Measurements from ENCODE around the gene KRTAP4-4. TPM values are rescaled to one million over a fixed set of nuclear protein-coding genes. Genes with fewer than 3 reads are reported as not detected.

KRTAP4-4 gene
- total RNA-seq, 5 donors from 2014 or later (not counting 1 experiment from before 2014, with no cell fraction given): not detected

GRCh38 chr17:41185001-41185400 is 24.5 kb upstream of the KRTAP4-4 start:
- peaks cover 8 to 19% of the 10 kb centered on the region in 2 donors for H3K27me3 Mint-ChIP-seq
- ChIA-PET POLR2A (no interaction called here), CTCF (no interaction called here)
- Histone ChIP-seq H3K4me3 (ENCODE audit: control insufficient read depth in 1 of 2, extremely low read depth in 1 of 2, low read length in 1 of 2) (no peak overlapping the region), H3K36me3 (ENCODE audit: control insufficient read depth in 2 of 2, extremely low read depth in 1 of 2, insufficient read depth in 1 of 2, low read length in 1 of 2) (no peaks in the 10 kb centered on the region), H3K27me3 (replicated peaks in 1 of 2; ENCODE audit: control insufficient read depth in 2 of 2, extremely low read depth in 1 of 2, insufficient read depth in 2 of 2, low read length in 1 of 2) (peaks cover 2 to 5% of the 10 kb centered on the region in 2 experiments), H3K27ac (ENCODE audit: low read length) (no peak overlapping the region), H3K4me1 (ENCODE audit: control insufficient read depth in 1 of 2, extremely low read depth in 1 of 2, insufficient read depth in 2 of 2, low read length in 2 of 2) (no peaks in the 10 kb centered on the region), H3K9me3 (no peaks in the 10 kb centered on the region)
- no CpG with 5 or more reads among the region's 1 CpG for WGBS (ENCODE audit: insufficient coverage)
- no peak overlapping the region for H3K4me3 Mint-ChIP-seq
- H3K9me3 Mint-ChIP-seq: no peaks in the 10 kb centered on the region
- no peak for ATAC-seq (replicated peaks in 1 of 4)
- H3K27ac Mint-ChIP-seq: no peak overlapping the region
- DNase-seq: no peak
- peaks cover 0 to 1% (median 0%) of the 10 kb centered on the region in 3 donors for H3K4me1 Mint-ChIP-seq
- no peaks in the 10 kb centered on the region for H3K36me3 Mint-ChIP-seq

DNA sequence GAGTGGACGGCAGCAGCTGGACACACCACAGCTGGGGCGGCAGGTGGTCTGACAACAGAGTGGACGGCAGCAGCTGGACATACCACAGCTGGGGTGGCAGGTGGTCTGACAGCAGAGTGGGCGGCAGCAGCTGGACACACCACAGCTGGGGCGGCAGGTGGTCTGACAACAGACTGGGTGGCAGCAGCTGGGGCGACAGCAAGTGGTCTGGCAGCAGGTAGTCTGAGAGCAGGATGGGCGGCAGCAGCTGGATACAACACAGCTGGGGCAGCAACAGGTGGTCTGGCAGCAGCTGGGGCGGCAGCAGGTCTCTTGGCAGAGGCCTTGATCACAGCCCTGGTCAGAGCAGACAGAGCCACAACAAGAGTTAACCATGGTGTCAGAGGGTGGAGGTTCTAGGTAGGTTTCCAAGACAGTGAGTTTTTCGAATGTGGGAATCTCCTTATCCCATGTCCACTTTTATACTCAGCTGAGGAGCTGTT is 24.0 kb upstream of the KRTAP4-4 start, which contains the start of gene KRTAP4-1:
TSS of gene KRTAP4-1 (minus strand) at position 432 of the 482 bp plus-strand sequence. CDS start at position 375, 57 bp downstream.
- H3K27ac Mint-ChIP-seq: peak within 1 kb of the TSS in 1 of 2 donors; percentile 28

DNA sequence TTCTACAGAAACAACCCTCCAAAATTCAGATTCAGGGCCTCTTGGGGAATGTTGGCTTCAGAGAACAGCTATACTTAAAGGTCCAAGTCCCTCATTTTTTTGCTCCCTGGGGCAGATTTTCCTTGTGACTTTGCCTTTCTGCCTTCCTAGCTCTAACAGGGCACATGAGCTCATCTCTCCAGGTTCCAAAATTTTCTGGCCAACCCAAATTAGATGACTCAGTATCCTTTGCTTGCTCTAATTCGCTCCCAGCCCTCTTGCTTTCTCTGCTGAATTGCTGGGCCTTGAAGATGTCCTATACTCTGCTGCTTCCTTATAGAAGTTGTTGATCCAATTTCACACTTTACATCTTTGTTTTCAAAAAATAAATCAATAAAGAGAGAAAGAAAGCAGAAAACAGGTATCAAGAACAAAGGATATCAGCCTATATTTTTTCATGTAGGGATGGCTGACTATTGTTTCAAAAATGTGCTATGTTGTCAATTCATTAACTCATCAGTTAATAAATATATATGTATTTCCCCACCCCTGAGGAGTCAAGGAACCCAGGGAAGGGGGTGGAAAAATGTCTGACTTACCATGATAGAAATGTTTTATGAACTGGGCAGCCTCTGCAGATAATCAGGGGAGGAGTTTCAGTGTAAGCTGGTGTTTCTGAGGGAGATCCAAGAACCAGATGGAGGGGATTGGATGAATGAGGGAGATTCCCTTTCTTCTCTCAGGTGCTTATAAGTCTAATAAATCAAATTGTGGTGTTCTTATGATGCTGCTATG is 18.5 kb upstream of the KRTAP4-4 start:
- Histone ChIP-seq H3K36me3 (ENCODE audit: control insufficient read depth in 2 of 2, extremely low read depth in 1 of 2, insufficient read depth in 1 of 2, low read length in 1 of 2) (no peaks in the 10 kb centered on the region), H3K9me3 (no peaks in the 10 kb centered on the region), H3K27me3 (replicated peaks in 1 of 2; ENCODE audit: control insufficient read depth in 2 of 2, extremely low read depth in 1 of 2, insufficient read depth in 2 of 2, low read length in 1 of 2) (peaks cover 0 to 4% of the 10 kb centered on the region in 2 experiments), H3K4me1 (ENCODE audit: control insufficient read depth in 1 of 2, extremely low read depth in 1 of 2, insufficient read depth in 2 of 2, low read length in 2 of 2) (no peaks in the 10 kb centered on the region), H3K4me3 (ENCODE audit: control insufficient read depth in 1 of 2, extremely low read depth in 1 of 2, low read length in 1 of 2) (no peak overlapping the region), H3K27ac (ENCODE audit: low read length) (no peak overlapping the region)
- ATAC-seq (replicated peaks in 1 of 4): no peak
- WGBS (ENCODE audit: insufficient coverage): 86% methylated on average over 1 of the region's 1 CpG
- ChIA-PET POLR2A (no interaction called here), CTCF (no interaction called here)
- Mint-ChIP-seq H3K27me3 (peaks cover 0 to under 1% of the 10 kb centered on the region in 2 donors), H3K27ac (no peak overlapping the region), H3K4me1 (peaks cover 0 to 3% (median 0%) of the 10 kb centered on the region in 3 donors), H3K4me3 (no peak overlapping the region), H3K36me3 (no peaks in the 10 kb centered on the region), H3K9me3 (no peaks in the 10 kb centered on the region)
- no peak for DNase-seq

More for the DNA sequence above, 24.0 kb upstream of the KRTAP4-4 start, which contains the start of gene KRTAP4-1:
- 83% methylated on average over 7 of the region's 9 CpGs for WGBS (ENCODE audit: insufficient coverage)
- Histone ChIP-seq H3K9me3 (no peaks in the 10 kb centered on the region), H3K27ac (ENCODE audit: low read length) (no peak within 1 kb of the TSS), H3K27me3 (replicated peaks in 1 of 2; ENCODE audit: control insufficient read depth in 2 of 2, extremely low read depth in 1 of 2, insufficient read depth in 2 of 2, low read length in 1 of 2) (peaks cover 2 to 3% of the 10 kb centered on the region in 2 experiments), H3K4me3 (ENCODE audit: control insufficient read depth in 1 of 2, extremely low read depth in 1 of 2, low read length in 1 of 2) (no peak within 1 kb of the TSS), H3K36me3 (ENCODE audit: control insufficient read depth in 2 of 2, extremely low read depth in 1 of 2, insufficient read depth in 1 of 2, low read length in 1 of 2) (no peaks in the 10 kb centered on the region), H3K4me1 (ENCODE audit: control insufficient read depth in 1 of 2, extremely low read depth in 1 of 2, insufficient read depth in 2 of 2, low read length in 2 of 2) (no peaks in the 10 kb centered on the region)
- CTCF ChIA-PET: no interaction called here
- DNase-seq (no peak), ATAC-seq (replicated peaks in 1 of 4) (no peak)
- H3K9me3 Mint-ChIP-seq: no peaks in the 10 kb centered on the region
- H3K4me3 Mint-ChIP-seq: no peak within 1 kb of the TSS
- H3K27me3 Mint-ChIP-seq: peaks cover 8 to 17% of the 10 kb centered on the region in 2 donors
- no peaks in the 10 kb centered on the region for H3K36me3 Mint-ChIP-seq
- POLR2A ChIA-PET: no interaction called here
- no peaks in the 10 kb centered on the region for H3K4me1 Mint-ChIP-seq

DNA sequence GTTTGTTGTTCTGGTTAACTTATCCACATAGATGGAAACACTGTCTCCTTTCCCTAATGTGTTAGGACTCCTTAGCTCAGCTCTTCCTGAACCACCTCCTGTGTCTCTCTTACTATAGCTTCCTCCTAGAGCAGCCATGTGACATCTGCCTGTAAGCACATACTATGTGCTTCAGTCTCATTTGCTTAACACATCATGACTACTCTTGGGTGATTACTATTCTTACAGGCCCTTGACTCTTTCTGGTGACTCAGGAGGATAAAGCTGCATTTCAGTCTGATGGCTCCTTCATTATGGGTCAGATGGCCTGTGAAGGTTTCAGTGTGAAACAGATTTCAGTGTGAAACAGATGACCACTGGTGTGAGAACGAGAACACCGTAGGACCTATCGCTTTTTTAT is 17.8 kb upstream of the KRTAP4-4 start:
- no peaks in the 10 kb centered on the region for H3K36me3 Mint-ChIP-seq
- ChIA-PET POLR2A (no interaction called here), CTCF (no interaction called here)
- H3K27me3 Mint-ChIP-seq: no peaks in the 10 kb centered on the region
- no peaks in the 10 kb centered on the region for H3K9me3 Mint-ChIP-seq
- H3K9me3 ChIP-seq: no peaks in the 10 kb centered on the region
- no peak for DNase-seq
- 96% methylated on average over 3 of the region's 3 CpGs for WGBS (ENCODE audit: insufficient coverage)
- peaks cover 0 to 5% (median 4%) of the 10 kb centered on the region in 3 donors for H3K4me1 Mint-ChIP-seq
- no peak for ATAC-seq (replicated peaks in 1 of 4)
- no peaks in the 10 kb centered on the region for H3K4me1 ChIP-seq (ENCODE audit: control insufficient read depth in 1 of 2, extremely low read depth in 1 of 2, insufficient read depth in 2 of 2, low read length in 2 of 2)
- no peak overlapping the region for H3K27ac Mint-ChIP-seq
- H3K4me3 Mint-ChIP-seq: no peak overlapping the region
- no peak overlapping the region for H3K4me3 ChIP-seq (ENCODE audit: control insufficient read depth in 1 of 2, extremely low read depth in 1 of 2, low read length in 1 of 2)
- H3K27me3 ChIP-seq (replicated peaks in 1 of 2; ENCODE audit: control insufficient read depth in 2 of 2, extremely low read depth in 1 of 2, insufficient read depth in 2 of 2, low read length in 1 of 2): peaks cover 0 to 4% of the 10 kb centered on the region in 2 experiments
- H3K27ac ChIP-seq (ENCODE audit: low read length): no peak overlapping the region
- H3K36me3 ChIP-seq (ENCODE audit: control insufficient read depth in 2 of 2, extremely low read depth in 1 of 2, insufficient read depth in 1 of 2, low read length in 1 of 2): no peaks in the 10 kb centered on the region

- Mint-ChIP-seq H3K4me3 (no peak within 1 kb of the TSS), H3K27ac (peak within 1 kb of the TSS in 1 of 2 donors; percentile 44), H3K4me1 (peaks cover 0 to 7% (median 6%) of the 10 kb centered on the region in 3 donors), H3K27me3 (no peaks in the 10 kb centered on the region), H3K36me3 (no peaks in the 10 kb centered on the region), H3K9me3 (no peaks in the 10 kb centered on the region)
- Histone ChIP-seq H3K27me3 (replicated peaks in 1 of 2; ENCODE audit: control insufficient read depth in 2 of 2, extremely low read depth in 1 of 2, insufficient read depth in 2 of 2, low read length in 1 of 2) (peaks cover 0 to 4% of the 10 kb centered on the region in 2 experiments), H3K36me3 (ENCODE audit: control insufficient read depth in 2 of 2, extremely low read depth in 1 of 2, insufficient read depth in 1 of 2, low read length in 1 of 2) (no peaks in the 10 kb centered on the region), H3K4me3 (ENCODE audit: control insufficient read depth in 1 of 2, extremely low read depth in 1 of 2, low read length in 1 of 2) (no peak within 1 kb of the TSS), H3K4me1 (ENCODE audit: control insufficient read depth in 1 of 2, extremely low read depth in 1 of 2, insufficient read depth in 2 of 2, low read length in 2 of 2) (no peaks in the 10 kb centered on the region), H3K9me3 (no peaks in the 10 kb centered on the region), H3K27ac (ENCODE audit: low read length) (no peak within 1 kb of the TSS)
- 93% methylated on average over 6 of the region's 7 CpGs for WGBS (ENCODE audit: insufficient coverage)
- ATAC-seq (replicated peaks in 1 of 4) (no peak), DNase-seq (no peak)
- ChIA-PET CTCF (no interaction called here), POLR2A (no interaction called here)
These were observed 17.3 kb upstream of the KRTAP4-4 start, which contains the start of gene KRTAP4-2 for GRCh38 chr17:41177727-41178271. TSS of gene KRTAP4-2 (minus strand) at chr17:41178221. CDS start at chr17:41178164, 57 bp downstream.

GRCh38 chr17:41176744-41177387 is 16.3 kb upstream of the KRTAP4-4 start:
- Histone ChIP-seq H3K27me3 (replicated peaks in 1 of 2; ENCODE audit: control insufficient read depth in 2 of 2, extremely low read depth in 1 of 2, insufficient read depth in 2 of 2, low read length in 1 of 2) (peaks cover 0 to 4% of the 10 kb centered on the region in 2 experiments), H3K9me3 (no peaks in the 10 kb centered on the region), H3K27ac (ENCODE audit: low read length) (no peak overlapping the region), H3K36me3 (ENCODE audit: control insufficient read depth in 2 of 2, extremely low read depth in 1 of 2, insufficient read depth in 1 of 2, low read length in 1 of 2) (no peaks in the 10 kb centered on the region), H3K4me1 (ENCODE audit: control insufficient read depth in 1 of 2, extremely low read depth in 1 of 2, insufficient read depth in 2 of 2, low read length in 2 of 2) (no peaks in the 10 kb centered on the region), H3K4me3 (ENCODE audit: control insufficient read depth in 1 of 2, extremely low read depth in 1 of 2, low read length in 1 of 2) (no peak overlapping the region)
- ATAC-seq (replicated peaks in 1 of 4) (no peak), DNase-seq (no peak)
- no CpG with 5 or more reads among the region's 3 CpGs for WGBS (ENCODE audit: insufficient coverage)
- Mint-ChIP-seq H3K9me3 (no peaks in the 10 kb centered on the region), H3K27me3 (peaks cover 0 to 4% of the 10 kb centered on the region in 2 donors), H3K36me3 (no peaks in the 10 kb centered on the region), H3K4me1 (peaks cover 0 to 11% (median 7%) of the 10 kb centered on the region in 3 donors), H3K4me3 (no peak overlapping the region), H3K27ac (peak overlapping the region in 1 of 2 donors; percentile 44)
- ChIA-PET POLR2A (no interaction called here), CTCF (no interaction called here)
